IPS-15b (cell line): ENCODE results near the gene KRTAP21-2.

Experiments used
- H3K27me3 ChIP-seq: one replicate; pipeline ENCODE4 v1.6.1; 2013; ENCODE audit warnings: low read length; ENCODE audit not compliant: control insufficient read depth, insufficient read depth
- H3K36me3 ChIP-seq: one replicate; pipeline ENCODE4 v1.6.1; 2013; ENCODE audit warnings: low read length; ENCODE audit not compliant: control insufficient read depth, insufficient read depth
- H3K4me1 ChIP-seq: one replicate; pipeline ENCODE4 v1.6.1; 2013; ENCODE audit warnings: mild to moderate bottlenecking, low read length; ENCODE audit not compliant: control insufficient read depth, insufficient read depth
- H3K4me3 ChIP-seq: one replicate; pipeline ENCODE4 v1.5.1; 2013; ENCODE audit warnings: low read depth, low read length
- H3K9ac ChIP-seq: one replicate; pipeline ENCODE4 v1.6.1; 2013; ENCODE audit warnings: low read depth, mild to moderate bottlenecking, low read length
- H3K9me3 ChIP-seq: one replicate; pipeline ENCODE4 v1.6.1; 2013; ENCODE audit warnings: mild to moderate bottlenecking, low read length; ENCODE audit not compliant: control insufficient read depth, insufficient read depth

Gene KRTAP21-2

GRCh38 chr21:30718239-30718909 lies 28.7 kb downstream of the KRTAP21-2 start, which contains the start of gene KRTAP21-3:
Gene KRTAP21-3 (minus strand): TSS chr21:30718777. CDS start chr21:30718759, 18 bp downstream.
- no peaks in the 10 kb centered on the region for H3K9me3 ChIP-seq
- no peak within 1 kb of the TSS for H3K9ac ChIP-seq
- no peaks in the 10 kb centered on the region for H3K4me1 ChIP-seq

GRCh38 chr21:30717105-30717504 lies 30.0 kb downstream of the KRTAP21-2 start:
- Histone ChIP-seq H3K4me3 (no peak overlapping the region), H3K36me3 (no peaks in the 10 kb centered on the region), H3K9ac (no peak overlapping the region), H3K4me1 (no peaks in the 10 kb centered on the region), H3K9me3 (no peaks in the 10 kb centered on the region), H3K27me3 (no peaks in the 10 kb centered on the region)

More at GRCh38 chr21:30718239-30718909, 28.7 kb downstream of the KRTAP21-2 start, which contains the start of gene KRTAP21-3:
- H3K36me3 ChIP-seq = no peaks in the 10 kb centered on the region
- no peak within 1 kb of the TSS for H3K4me3 ChIP-seq
- H3K27me3 ChIP-seq = no peaks in the 10 kb centered on the region

GRCh38 chr21:30714946-30715345 lies 32.1 kb downstream of the KRTAP21-2 start:
- H3K27me3 ChIP-seq = no peaks in the 10 kb centered on the region

GRCh38 chr21:30714456-30714855 lies 32.6 kb downstream of the KRTAP21-2 start:
- no peaks in the 10 kb centered on the region for H3K27me3 ChIP-seq
- no peak overlapping the region for H3K4me3 ChIP-seq
- H3K9ac ChIP-seq = no peak overlapping the region
- no peaks in the 10 kb centered on the region for H3K4me1 ChIP-seq
- no peaks in the 10 kb centered on the region for H3K36me3 ChIP-seq
- no peaks in the 10 kb centered on the region for H3K9me3 ChIP-seq

More at GRCh38 chr21:30714946-30715345, 32.1 kb downstream of the KRTAP21-2 start:
- Histone ChIP-seq H3K9me3 (no peaks in the 10 kb centered on the region), H3K36me3 (no peaks in the 10 kb centered on the region), H3K9ac (no peak overlapping the region), H3K4me1 (no peaks in the 10 kb centered on the region), H3K4me3 (no peak overlapping the region)

GRCh38 chr21:30713766-30714165 lies 33.3 kb downstream of the KRTAP21-2 start:
- Histone ChIP-seq H3K9me3 (no peaks in the 10 kb centered on the region), H3K4me1 (no peaks in the 10 kb centered on the region), H3K4me3 (no peak overlapping the region), H3K36me3 (no peaks in the 10 kb centered on the region), H3K9ac (no peak overlapping the region), H3K27me3 (no peaks in the 10 kb centered on the region)

- no peak overlapping the region for H3K4me3 ChIP-seq
- H3K36me3 ChIP-seq = no peaks in the 10 kb centered on the region
- no peaks in the 10 kb centered on the region for H3K27me3 ChIP-seq
- H3K4me1 ChIP-seq = no peaks in the 10 kb centered on the region
- H3K9ac ChIP-seq = no peak overlapping the region
- H3K9me3 ChIP-seq = no peaks in the 10 kb centered on the region
Observed at GRCh38 chr21:30710499-30710898, 36.6 kb downstream of the KRTAP21-2 start.

GRCh38 chr21:30707409-30707808 lies 39.6 kb downstream of the KRTAP21-2 start:
- no peaks in the 10 kb centered on the region for H3K27me3 ChIP-seq
- no peak overlapping the region for H3K4me3 ChIP-seq
- H3K9ac ChIP-seq = no peak overlapping the region
- H3K9me3 ChIP-seq = no peaks in the 10 kb centered on the region
- no peaks in the 10 kb centered on the region for H3K36me3 ChIP-seq
- H3K4me1 ChIP-seq = no peaks in the 10 kb centered on the region
